ENCODE measurements around the gene MACROH2A1.
A peak's percentile ranks its signal among the peaks of the same experiment; 100 is the strongest.

Gene MACROH2A1

DNA sequence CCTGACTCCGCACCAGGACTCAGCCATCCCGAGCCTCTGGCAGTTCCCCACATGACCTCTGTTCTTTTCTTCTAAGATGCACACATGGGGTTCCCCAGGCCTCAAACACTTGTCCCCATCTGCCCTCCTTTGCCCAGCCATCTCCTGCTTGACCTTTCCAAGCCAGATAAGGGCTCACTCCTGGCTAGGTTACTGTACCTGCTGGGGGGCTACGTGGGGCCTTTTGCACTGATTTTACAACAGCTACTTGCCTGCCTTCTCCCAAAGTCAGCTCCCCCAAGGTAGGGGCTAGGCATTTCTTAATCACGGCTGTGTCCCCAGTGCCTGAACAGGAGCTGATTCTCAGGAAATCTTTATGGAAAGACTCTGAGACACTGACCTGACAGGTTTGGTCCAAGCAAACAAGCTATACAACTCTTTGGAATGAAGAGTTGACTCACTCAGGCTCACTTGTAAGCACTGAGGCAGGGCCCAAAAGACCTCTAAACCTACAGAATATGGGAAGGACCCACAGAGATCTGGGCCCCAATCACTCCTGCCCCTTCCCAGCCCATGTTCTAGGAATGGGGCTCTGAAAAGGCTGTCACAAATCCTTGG, 2.5 kb downstream of the MACROH2A1 start:
- DNase-seq = no peak

- no peak for DNase-seq
Measured at GRCh38 chr5:135395866-135396265, 3.2 kb downstream of the MACROH2A1 start.

DNA sequence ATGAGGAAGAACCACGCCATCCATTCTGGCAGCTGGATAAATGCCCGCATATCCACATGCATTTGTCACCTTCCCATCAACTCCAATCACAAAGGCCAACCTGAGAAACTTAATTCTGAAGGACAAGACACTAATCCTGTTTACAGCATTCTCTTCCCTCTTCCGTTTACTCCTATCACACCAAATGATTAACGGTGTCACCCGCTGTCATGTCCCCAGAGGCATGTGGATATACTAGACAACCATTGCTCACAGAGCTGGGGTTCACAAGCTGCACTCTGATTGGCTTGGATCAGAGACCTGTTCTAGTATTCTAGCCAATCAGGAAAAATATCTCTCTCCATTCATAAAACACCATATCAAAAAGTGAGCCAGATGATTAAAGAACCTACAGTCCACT, 3.6 kb downstream of the MACROH2A1 start:
- DNase-seq = no peak

- DNase-seq = no peak
Measured at GRCh38 chr5:135394095-135394494, 4.9 kb downstream of the MACROH2A1 start.

- DNase-seq = peak; percentile 41
Measured at GRCh38 chr5:135393691-135394090, 5.3 kb downstream of the MACROH2A1 start.

- no peak for DNase-seq
Measured at GRCh38 chr5:135393229-135393628, 5.8 kb downstream of the MACROH2A1 start.

GRCh38 chr5:135392256-135392655, 6.8 kb downstream of the MACROH2A1 start:
- DNase-seq = peak; percentile 80

DNA sequence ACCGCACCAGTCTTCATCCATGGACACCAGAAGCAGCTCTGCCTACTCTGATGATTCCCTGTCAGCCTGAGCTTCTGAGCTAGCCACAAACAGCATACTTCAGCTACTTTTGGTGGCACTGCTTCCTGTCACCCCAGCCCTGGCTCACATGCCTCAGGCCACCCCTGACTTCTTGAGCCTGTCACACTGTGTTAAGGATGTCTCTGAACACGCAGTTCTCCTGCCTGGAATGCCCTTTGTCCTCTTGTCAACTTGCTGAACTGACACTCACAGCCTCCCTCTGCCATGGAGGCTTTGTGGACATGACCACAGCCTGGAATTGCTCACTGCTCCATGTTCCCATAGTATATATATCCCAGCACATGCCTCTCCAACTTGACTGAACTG, 7.2 kb downstream of the MACROH2A1 start:
- no peak for DNase-seq

- peak; percentile 77 for DNase-seq
Measured at GRCh38 chr5:135391116-135391868, 7.7 kb downstream of the MACROH2A1 start.

GRCh38 chr5:135388860-135389435, 10.1 kb downstream of the MACROH2A1 start:
- DNase-seq = no peak

- DNase-seq = peak; percentile 30
Measured at GRCh38 chr5:135387629-135387960, 11.4 kb downstream of the MACROH2A1 start.

DNA sequence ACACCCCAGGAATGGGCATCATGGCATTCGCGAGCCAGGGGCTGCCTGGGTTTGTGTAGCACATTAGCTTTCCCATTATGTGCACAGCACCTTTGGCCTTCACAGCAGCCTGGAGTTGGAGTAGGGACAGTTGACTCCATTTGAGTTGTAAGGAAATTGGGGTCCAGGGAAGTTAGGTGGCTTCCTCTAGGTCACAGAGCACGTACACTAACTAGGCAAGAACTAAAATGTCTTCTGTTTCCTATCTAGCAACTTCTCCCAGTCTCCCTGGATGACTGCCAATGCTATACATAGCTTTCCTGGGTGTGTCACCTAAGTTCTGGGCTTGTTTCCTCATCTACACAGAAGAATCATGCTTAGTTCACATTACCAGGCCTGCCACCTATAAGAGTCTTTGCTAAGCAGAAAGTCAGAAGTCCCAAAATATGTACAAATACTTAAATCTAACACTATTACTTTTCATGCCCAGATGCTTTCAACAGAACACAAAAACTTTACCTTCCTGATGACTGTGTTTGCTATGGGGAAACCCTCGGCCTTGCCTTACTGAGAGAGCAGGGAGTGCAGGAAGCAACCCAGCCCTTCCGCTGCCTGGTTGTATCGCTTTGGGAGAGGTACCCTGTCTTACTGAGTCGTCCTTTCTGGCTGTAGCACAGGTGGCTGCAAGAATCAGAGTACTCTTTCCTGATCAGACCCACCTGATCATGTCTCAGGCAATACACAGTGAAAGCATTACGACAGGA, 12.0 kb downstream of the MACROH2A1 start:
- DNase-seq = peak; percentile 93

DNA sequence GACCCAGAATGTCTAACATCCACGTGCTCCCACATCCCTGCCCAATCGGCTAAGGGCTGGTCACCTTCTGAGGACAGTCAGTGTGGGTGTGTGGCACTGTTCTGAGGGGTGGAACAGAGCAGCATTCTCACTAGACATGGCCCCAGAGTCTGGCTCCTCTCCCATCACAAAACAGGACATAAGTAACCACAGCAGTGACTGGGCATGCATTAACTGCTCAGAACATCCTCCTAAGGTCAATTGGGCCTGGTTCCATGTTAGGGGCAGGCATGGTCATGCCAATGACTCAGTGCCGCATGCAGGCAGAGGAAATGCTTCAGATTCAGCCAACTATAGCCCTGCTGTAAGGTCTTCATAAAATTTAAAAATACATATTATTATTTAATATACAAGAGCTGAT, 12.9 kb downstream of the MACROH2A1 start:
- no peak for DNase-seq

DNA sequence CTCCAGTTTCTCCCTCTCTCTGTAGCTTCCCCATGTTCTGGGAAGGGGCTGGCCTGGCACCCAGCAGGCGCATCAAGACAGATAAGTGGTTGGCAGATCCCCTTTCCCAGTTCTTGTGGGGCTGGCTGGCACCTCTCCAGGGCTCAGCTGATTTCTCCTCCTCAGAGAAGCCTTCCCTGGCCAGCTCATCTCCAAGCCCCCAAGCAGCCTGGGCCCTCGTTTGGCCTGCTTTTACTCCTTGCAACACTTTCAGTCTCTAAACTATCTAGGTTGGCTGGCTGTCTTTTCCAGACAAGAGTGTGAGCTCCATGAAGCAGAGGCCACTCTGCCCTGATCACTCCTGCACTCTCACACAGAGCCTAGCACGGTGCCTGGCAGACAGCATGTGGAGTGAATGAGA, 13.5 kb downstream of the MACROH2A1 start:
- no peak for DNase-seq

- DNase-seq = no peak
Measured at GRCh38 chr5:135384898-135385297, 14.1 kb downstream of the MACROH2A1 start.

DNA sequence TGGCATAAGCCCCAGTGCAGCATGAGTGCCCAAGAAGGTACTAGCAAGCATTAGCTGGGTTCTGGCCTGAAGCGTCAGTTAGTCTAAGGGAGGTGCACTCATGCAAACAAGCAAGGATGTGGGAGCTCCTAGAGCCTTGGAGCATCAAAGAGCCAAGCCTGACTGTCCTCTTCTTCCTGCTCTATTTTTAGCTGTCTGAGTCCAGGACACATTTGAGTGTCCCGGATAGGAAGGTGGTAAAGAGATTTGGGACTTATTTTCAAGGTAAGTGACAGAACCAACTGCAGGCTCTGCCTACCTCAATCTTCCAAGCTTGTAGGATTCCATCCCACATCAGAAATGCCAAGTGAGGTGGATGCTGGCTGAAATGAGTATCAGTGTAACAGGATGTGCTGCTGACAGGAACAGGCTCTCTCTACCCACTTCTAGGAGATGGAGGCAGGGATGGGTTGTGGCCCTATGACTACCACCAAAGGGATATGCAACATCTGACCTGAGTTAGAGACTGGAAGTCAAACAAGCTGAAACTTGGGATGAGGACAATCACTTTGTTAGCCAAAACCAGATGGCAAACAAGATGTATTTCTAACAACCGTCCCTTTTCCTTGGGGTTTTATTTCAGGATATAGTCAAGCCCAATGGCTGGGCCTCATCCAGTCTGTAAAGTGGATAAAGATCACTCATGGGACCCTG, 15.1 kb downstream of the MACROH2A1 start:
- no peak for DNase-seq

DNA sequence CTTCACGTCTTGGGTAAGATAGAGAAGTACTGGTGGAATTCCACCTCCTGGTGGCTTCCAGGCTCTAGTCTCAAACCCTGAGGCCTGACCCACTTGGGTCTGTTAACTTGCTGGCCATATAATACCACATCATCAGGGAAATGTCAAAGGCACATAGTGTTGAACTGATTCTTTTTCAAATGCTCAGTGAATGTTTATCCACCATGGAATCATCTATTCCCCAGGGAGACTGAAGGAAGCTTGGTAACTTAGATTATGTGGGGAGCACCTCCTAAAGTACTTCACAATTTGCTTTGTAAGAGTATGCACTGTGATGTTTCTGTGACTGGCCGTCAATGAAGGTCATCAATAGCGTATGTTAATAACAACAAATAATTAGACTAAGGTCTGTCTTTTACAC, 16.1 kb downstream of the MACROH2A1 start:
- no peak for DNase-seq

DNA sequence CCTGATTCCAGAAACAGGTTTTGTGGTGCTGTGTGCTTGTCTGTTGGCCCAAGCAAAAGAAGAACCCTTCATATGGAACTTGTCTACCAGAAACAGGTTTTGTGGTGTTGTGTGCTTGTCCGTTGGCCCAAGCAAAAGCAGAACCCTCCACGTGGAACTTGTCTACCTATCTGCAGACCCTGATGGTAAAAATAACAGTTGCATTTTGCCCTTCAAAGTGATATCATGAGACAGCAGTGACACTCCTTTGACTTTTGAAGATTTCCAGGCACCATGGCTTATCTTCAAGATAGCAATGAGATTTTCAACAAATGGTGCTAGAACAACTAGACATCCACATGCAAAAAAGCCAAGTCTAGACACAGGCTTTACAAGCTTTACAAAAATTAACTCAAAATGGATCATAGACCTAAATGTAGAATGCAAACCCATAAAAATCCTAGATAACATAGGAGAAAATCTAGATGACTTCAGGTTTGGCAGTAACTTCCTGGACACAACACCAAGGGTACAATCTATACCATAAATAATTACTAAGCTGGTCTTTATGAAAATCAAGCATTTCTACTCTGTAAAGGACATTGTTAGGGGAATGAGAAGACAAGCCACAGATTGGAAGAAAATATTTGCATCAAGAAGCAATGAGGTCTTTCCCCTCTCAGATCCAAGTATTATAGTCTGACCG, 16.8 kb downstream of the MACROH2A1 start:
- no peak for DNase-seq

GRCh38 chr5:135379046-135379654, 19.9 kb downstream of the MACROH2A1 start:
- peak; percentile 46 for DNase-seq

DNA sequence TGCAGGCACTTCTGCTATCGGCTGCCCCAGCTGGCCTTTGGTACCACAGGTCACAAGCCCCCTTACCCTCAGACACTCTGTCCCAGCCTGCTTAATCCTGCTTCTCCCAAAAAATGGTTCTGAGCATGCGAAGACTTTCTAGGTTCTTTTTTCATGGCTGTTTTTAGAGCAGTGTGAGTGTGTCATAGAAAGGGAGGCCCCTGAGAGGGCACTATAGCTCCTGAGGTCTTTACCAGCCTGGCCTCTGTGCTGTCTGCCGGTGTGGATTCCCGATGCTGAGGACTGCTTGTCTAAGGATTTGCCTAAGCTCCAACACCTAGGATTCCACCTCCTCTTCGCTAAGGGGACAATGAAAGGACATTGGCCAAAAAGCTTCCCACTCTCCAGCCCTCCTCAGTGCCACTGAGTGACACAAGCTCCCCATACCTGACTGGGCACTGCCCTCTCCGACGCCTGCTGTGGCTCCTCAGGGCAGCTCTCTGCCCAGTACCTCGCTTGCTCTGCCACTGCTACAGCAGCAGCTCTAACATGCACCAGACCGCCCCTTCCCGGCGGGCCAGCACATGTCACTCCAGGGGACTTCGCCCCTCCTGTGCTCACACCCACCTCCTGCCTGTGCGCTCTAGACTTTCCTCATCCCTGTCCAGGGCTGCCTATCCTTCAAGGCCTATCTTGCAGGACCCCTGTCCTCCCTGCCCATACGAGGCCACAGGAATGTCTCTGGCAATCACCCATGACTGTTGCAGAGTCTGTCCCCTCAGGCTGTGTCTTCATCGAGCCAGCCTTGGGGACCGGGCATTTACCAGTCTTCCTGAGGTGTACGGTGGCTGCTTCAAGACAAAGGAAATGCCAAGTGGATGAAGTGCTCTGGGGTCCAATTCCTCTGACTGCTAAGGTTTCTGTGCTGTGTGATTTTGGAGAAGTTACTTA, 21.0 kb downstream of the MACROH2A1 start:
- DNase-seq = no peak
